H1 (cell line): ENCODE measurements around the gene RCAN3. TPM values are rescaled to one million over a fixed set of nuclear protein-coding genes. Genes with fewer than 3 reads are reported as not detected.

Experiments used
- CTCF ChIA-PET: fragments of 300-600 bp; sonication (Branson Sonifier 250); formaldehyde crosslinking; loops from one replicate; lab custom pipeline; 2021; ENCODE audit not compliant: partially characterized antibody; lab: Charles Lee
- POLR2A ChIA-PET: fragments of 300-600 bp; sonication (Branson Sonifier 250); formaldehyde crosslinking; loops from one replicate; lab custom pipeline; 2021; ENCODE audit warnings: inconsistent platforms; ENCODE audit not compliant: partially characterized antibody; lab: Charles Lee
- DNase-seq, 2 experiments: peaks; one replicate each; pipeline versions ENCODE4 v3.0.0 to v3.0.0-alpha.2; 2010 to 2022; ENCODE audit warnings: low spot score in 2 of 2, low read depth in 1 of 2, mixed read lengths in 1 of 2
- FAIRE-seq: peaks from 2 replicates; lab custom pipeline; 2011; peaks lifted over from hg19 to GRCh38; lab: Jason Lieb, UNC
- H2AFZ ChIP-seq: 2 replicates; pipeline ENCODE4 v1.8.1; 2012; ENCODE audit warnings: low read length, inconsistent platforms
- H2AK5ac ChIP-seq: 2 replicates; pipeline ENCODE4 v1.6.1; 2013; ENCODE audit warnings: low read depth, low read length
- H2BK120ac ChIP-seq: replicated peaks from 2 replicates; pipeline ENCODE3; 2013; ENCODE audit warnings: low read depth, low read length, inconsistent platforms
- H2BK12ac ChIP-seq: 2 replicates; pipeline ENCODE4 v1.6.1; 2013; ENCODE audit warnings: low read depth, low read length
- H2BK15ac ChIP-seq: 2 replicates; pipeline ENCODE4 v1.6.1; 2013; ENCODE audit warnings: low read length
- H2BK20ac ChIP-seq: 2 replicates; pipeline ENCODE4 v1.6.1; 2013; ENCODE audit warnings: low read length
- H2BK5ac ChIP-seq: 2 replicates; pipeline ENCODE4 v1.6.1; 2013; ENCODE audit warnings: low read depth, low read length
- H3K14ac ChIP-seq: 2 replicates; pipeline ENCODE4 v1.6.1; 2013; ENCODE audit warnings: inconsistent platforms; ENCODE audit not compliant: insufficient read length
- H3K18ac ChIP-seq: 2 replicates; pipeline ENCODE4 v1.6.1; 2013; ENCODE audit warnings: low read length; ENCODE audit errors: extremely low read depth
- H3K23ac ChIP-seq: 2 replicates; pipeline ENCODE4 v1.6.1; 2013; ENCODE audit warnings: inconsistent platforms; ENCODE audit not compliant: insufficient read length
- H3K23me2 ChIP-seq: 2 replicates; pipeline ENCODE4 v1.6.1; 2013; ENCODE audit warnings: low read depth, low read length
- H3K27ac ChIP-seq: 2 replicates; pipeline ENCODE4 v1.6.1; 2011; ENCODE audit warnings: low read depth, low read length, inconsistent platforms
- H3K27me3 ChIP-seq, 4 experiments: replicated peaks in 1 of 4; 1 replicate in 1 of 4; 2 replicates in 3 of 4; pipeline versions ENCODE4 v1.6.1 to v1.8.1; 2011 to 2013; ENCODE audit warnings: low read length in 3 of 4, mild to moderate bottlenecking in 3 of 4, inconsistent platforms in 2 of 4, mixed read lengths in 2 of 4, moderate library complexity in 1 of 4; ENCODE audit not compliant: control insufficient read depth in 3 of 4, insufficient read depth in 3 of 4; ENCODE audit errors: extremely low read depth in 1 of 4
- H3K36me3 ChIP-seq, 4 experiments: 2 replicates each; pipeline versions ENCODE4 v1.6.1 to v1.8.1; 2011 to 2013; ENCODE audit warnings: mild to moderate bottlenecking in 4 of 4, low read length in 3 of 4, moderate library complexity in 2 of 4, control low read depth in 1 of 4, inconsistent platforms in 1 of 4; ENCODE audit not compliant: insufficient read depth in 4 of 4, control insufficient read depth in 2 of 4
- H3K4ac ChIP-seq: replicated peaks from 2 replicates; pipeline ENCODE3; 2013; ENCODE audit warnings: low read length, low read depth, mixed read lengths, inconsistent platforms; ENCODE audit not compliant: insufficient read length
- H3K4me1 ChIP-seq, 4 experiments: replicated peaks in 1 of 4; 1 replicate in 1 of 4; 2 replicates in 3 of 4; pipeline versions ENCODE4 v1.6.1 to v1.8.1; 2011 to 2013; ENCODE audit warnings: low read length in 3 of 4, inconsistent platforms in 2 of 4, mixed read lengths in 1 of 4; ENCODE audit not compliant: insufficient read depth in 4 of 4, control insufficient read depth in 3 of 4
- H3K4me2 ChIP-seq, 2 experiments: 2 replicates each; pipeline versions ENCODE4 v1.6.1 to v1.8.1; 2011 to 2013; ENCODE audit warnings: low read depth in 2 of 2, low read length in 2 of 2, control low read depth in 1 of 2, inconsistent platforms in 1 of 2, mild to moderate bottlenecking in 1 of 2; ENCODE audit not compliant: insufficient read depth in 1 of 2
- H3K4me3 ChIP-seq, 4 experiments: fragments of 200-600, 300-600 bp in 1 of 4; sonication (generic), shearing (Covaris generic), sonication (Bioruptor Twin) in 1 of 4; 2 replicates each; pipeline versions ENCODE4 v1.5.1 to v1.8.1; 2011 to 2016; ENCODE audit warnings: low read length in 4 of 4, low read depth in 3 of 4, control low read depth in 2 of 4, inconsistent platforms in 2 of 4, mild to moderate bottlenecking in 2 of 4, mixed read lengths in 1 of 4, moderate library complexity in 1 of 4; ENCODE audit not compliant: insufficient read depth in 2 of 4; ENCODE audit errors: extremely low read depth in 1 of 4
- H3K56ac ChIP-seq: replicated peaks from 2 replicates; pipeline ENCODE3; 2013; ENCODE audit warnings: low read depth, mild to moderate bottlenecking, mixed read lengths, low read length, inconsistent platforms; ENCODE audit not compliant: insufficient read length
- H3K79me1 ChIP-seq: 2 replicates; pipeline ENCODE4 v1.6.1; 2013; ENCODE audit warnings: low read depth, low read length, control low read depth
- H3K79me2 ChIP-seq, 2 experiments: 2 replicates each; pipeline versions ENCODE4 v1.6.1 to v1.8.1; 2012 to 2013; ENCODE audit warnings: low read length in 2 of 2, mild to moderate bottlenecking in 2 of 2, inconsistent platforms in 1 of 2; ENCODE audit not compliant: insufficient read depth in 2 of 2, control insufficient read depth in 1 of 2
- H3K9ac ChIP-seq, 4 experiments: replicated peaks in 1 of 4; 1 replicate in 1 of 4; 2 replicates in 3 of 4; pipeline versions ENCODE4 v1.6.1 to v1.8.1; 2011 to 2013; ENCODE audit warnings: low read depth in 3 of 4, low read length in 3 of 4, control low read depth in 2 of 4, mild to moderate bottlenecking in 2 of 4, moderate library complexity in 2 of 4, inconsistent platforms in 1 of 4; ENCODE audit errors: extremely low read depth in 1 of 4
- H3K9me3 ChIP-seq, 2 experiments: 2 replicates each; pipeline versions ENCODE4 v1.6.1 to v1.8.1; 2012 to 2013; ENCODE audit warnings: mild to moderate bottlenecking in 2 of 2, moderate library complexity in 2 of 2, control low read depth in 1 of 2, inconsistent platforms in 1 of 2, low read depth in 1 of 2, low read length in 1 of 2, mixed read lengths in 1 of 2; ENCODE audit not compliant: insufficient read depth in 2 of 2
- H4K20me1 ChIP-seq, 2 experiments: replicated peaks in 1 of 2; 2 replicates each; pipeline versions ENCODE3 to v1.8.1; 2011 to 2013; ENCODE audit warnings: inconsistent platforms in 2 of 2, low read length in 2 of 2, mild to moderate bottlenecking in 1 of 2; ENCODE audit not compliant: insufficient read depth in 2 of 2, control insufficient read depth in 1 of 2
- H4K5ac ChIP-seq: 2 replicates; pipeline ENCODE4 v1.6.1; 2013; ENCODE audit warnings: low read length, low read depth, mixed read lengths, inconsistent platforms; ENCODE audit not compliant: insufficient read length
- H4K8ac ChIP-seq: 2 replicates; pipeline ENCODE4 v1.8.0; 2013; ENCODE audit warnings: mild to moderate bottlenecking, moderate library complexity, low read length, inconsistent platforms; ENCODE audit not compliant: insufficient read depth; ENCODE audit errors: extremely low read depth
- H4K91ac ChIP-seq: replicated peaks from 2 replicates; pipeline ENCODE3; 2013; ENCODE audit warnings: low read length, mixed read lengths, inconsistent platforms; ENCODE audit not compliant: insufficient read length
- ATF3 ChIP-seq: IDR thresholded peaks from 2 replicates; pipeline ENCODE4 v1.6.1; 2011; ENCODE audit warnings: low read depth, mild to moderate bottlenecking, low read length; ENCODE audit not compliant: insufficient read depth
- MAFK ChIP-seq: IDR thresholded peaks from 2 replicates; pipeline ENCODE4 v1.6.1; 2012; ENCODE audit warnings: low read depth, mild to moderate bottlenecking, improper control_type of control experiment, low read length
- RAD21 ChIP-seq, 2 experiments: IDR thresholded peaks in 1 of 2; conservative IDR thresholded peaks in 1 of 2; 2 replicates each; pipeline ENCODE4 v1.6.1; 2011; ENCODE audit warnings: low read depth in 2 of 2, low read length in 2 of 2, improper control_type of control experiment in 1 of 2, inconsistent platforms in 1 of 2, mild to moderate bottlenecking in 1 of 2, moderate library complexity in 1 of 2
- RFX5 ChIP-seq: IDR thresholded peaks from 2 replicates; pipeline ENCODE4 v1.6.1; 2011; ENCODE audit warnings: low read depth, low read length, improper control_type of control experiment, borderline replicate concordance
- SIRT6 ChIP-seq: IDR thresholded peaks from one replicate; pipeline ENCODE4 v1.7.1; 2012; ENCODE audit warnings: low read length, inconsistent platforms
- SIX5 ChIP-seq: IDR thresholded peaks from 2 replicates; pipeline ENCODE4 v1.6.1; 2011; ENCODE audit warnings: mild to moderate bottlenecking, low read depth, low read length
- SRF ChIP-seq: IDR thresholded peaks from 2 replicates; pipeline ENCODE4 v1.6.1; 2011; ENCODE audit warnings: mild to moderate bottlenecking, low read depth, low read length, moderate library complexity
- TAF1 ChIP-seq: IDR thresholded peaks from 2 replicates; pipeline ENCODE4 v1.6.1; 2011; ENCODE audit warnings: mild to moderate bottlenecking, low read depth, low read length
- TAF7 ChIP-seq: optimal IDR thresholded peaks from 2 replicates; pipeline ENCODE3; 2011; ENCODE audit warnings: low read depth, mild to moderate bottlenecking, inconsistent platforms, low read length, moderate library complexity, borderline replicate concordance
- TBP ChIP-seq: IDR thresholded peaks from 2 replicates; pipeline ENCODE4 v1.6.1; 2011; ENCODE audit warnings: low read depth, low read length, improper control_type of control experiment
- USF2 ChIP-seq: IDR thresholded peaks from 2 replicates; pipeline ENCODE4 v1.6.1; 2011; ENCODE audit warnings: low read length, improper control_type of control experiment
- WGBS, 2 experiments: shearing (Covaris generic) in 1 of 2; methylation state at CpG; one replicate each; pipeline versions ENCODE4 v1.1.6 to v1.1.7; 2013 to 2015; ENCODE audit warnings: low lambda C conversion rate in 2 of 2, mixed read lengths in 2 of 2, inconsistent platforms in 1 of 2, low coverage in 1 of 2, missing lambda C conversion rate in 1 of 2; ENCODE audit not compliant: insufficient replicate concordance in 2 of 2, insufficient coverage in 1 of 2, insufficient read length in 1 of 2; ENCODE audit errors: extremely low coverage in 1 of 2, missing lambda C conversion rate in 1 of 2; 5-methylcytosine and 5-hydroxymethylcytosine counted together
- polyA plus RNA-seq, 7 experiments: library from polyadenylated mRNA; depleted of rRNA in 3 of 7; stranded (reverse) in 5 of 7; unstranded in 2 of 7; fragments of >200 nt in 5 of 7; fragments of 200-250 nt in 2 of 7; gene quantifications; 1 replicate in 5 of 7; 2 replicates in 1 of 7; 4 replicates in 1 of 7; pipeline versions ENCODE4 v1.2.1 to v1.2.3, GENCODE V29; 2011 to 2013; ENCODE audit warnings: missing spikeins in 2 of 7, mixed read lengths in 2 of 7
- total RNA-seq: library from RNA; stranded (reverse); fragmentation: NEBNext Ultra II Directional; extraction: Animal tissue kit (Norgen Biotek cat#: 25700); gene quantifications from 2 replicates; pipeline ENCODE4 v1.2.1, GENCODE V29; 2021

Gene RCAN3
- total and polyA plus RNA-seq, 2 of the 8 experiments (the other 6 are each of a cell fraction or from before 2014, with no cell fraction given), result 5.6 to 16.6 TPM

GRCh38 chr1:24536391-24536840 lies 33.8 kb downstream of the RCAN3 start:
- H3K14ac ChIP-seq, result no peak overlapping the region
- TF ChIP-seq RFX5, result no peak
- no peak for TF ChIP-seq SIRT6
- TF ChIP-seq SIX5, result no peak
- no peak for TF ChIP-seq TBP
- no peak for TF ChIP-seq TAF1
- TF ChIP-seq TAF7, result no peak
- no peak for TF ChIP-seq ATF3
- TF ChIP-seq MAFK, result no peak
- no peak for TF ChIP-seq RAD21 (IDR thresholded peaks at IDR 0.05 in 1 of 2, conservative IDR thresholded peaks at IDR 0.05 in 1 of 2; ENCODE audit: low read depth in 2 of 2, low read length in 2 of 2)
- no peak for TF ChIP-seq USF2
- no peak for TF ChIP-seq SRF

More at GRCh38 chr1:24536391-24536840, 33.8 kb downstream of the RCAN3 start:
- Histone ChIP-seq H3K18ac (no peak overlapping the region), H2AK5ac (no peak overlapping the region), H4K91ac (no peak overlapping the region), H3K9ac (no peak overlapping the region), H3K79me2 (no peaks in the 10 kb centered on the region), H3K23me2 (no peaks in the 10 kb centered on the region), H3K56ac (no peak overlapping the region), H3K4me2 (no peak overlapping the region), H2BK15ac (no peak overlapping the region), H3K79me1 (no peaks in the 10 kb centered on the region), H3K4ac (no peak overlapping the region), H3K27me3 (no peaks in the 10 kb centered on the region), H2BK5ac (no peak overlapping the region), H2BK120ac (no peak overlapping the region), H2AFZ (no peak overlapping the region), H2BK12ac (no peak overlapping the region), H3K4me1 (peaks cover 0 to 11% (median 1%) of the 10 kb centered on the region in 4 experiments; a peak in 2 of 7 replicates), H4K20me1 (no peaks in the 10 kb centered on the region), H3K9me3 (peaks cover 0 to 5% of the 10 kb centered on the region in 2 experiments; a peak in 1 of 4 replicates), H3K36me3 (no peaks in the 10 kb centered on the region), H3K4me3 (no peak overlapping the region), H2BK20ac (no peak overlapping the region), H3K23ac (no peak overlapping the region), H3K27ac (no peak overlapping the region), H4K5ac (no peak overlapping the region), H4K8ac (no peak overlapping the region)
- POLR2A ChIA-PET, result no interaction called here
- WGBS, 2 experiments, result 83% methylated on average over 7 of the region's 7 CpGs; no CpG with 5 or more reads in 1 of the 2 experiments
- no peak for FAIRE-seq
- DNase-seq, result no peak
- CTCF ChIA-PET, result interaction anchor here (0.6 to 1.5 kb wide), 4 partner anchors 10 to 51 kb away, joined by 3 to 10 read pairs (median 4); no protein-coding TSS in a partner anchor
